ENCODE data around the gene LRIG1.

Gene LRIG1

DNA sequence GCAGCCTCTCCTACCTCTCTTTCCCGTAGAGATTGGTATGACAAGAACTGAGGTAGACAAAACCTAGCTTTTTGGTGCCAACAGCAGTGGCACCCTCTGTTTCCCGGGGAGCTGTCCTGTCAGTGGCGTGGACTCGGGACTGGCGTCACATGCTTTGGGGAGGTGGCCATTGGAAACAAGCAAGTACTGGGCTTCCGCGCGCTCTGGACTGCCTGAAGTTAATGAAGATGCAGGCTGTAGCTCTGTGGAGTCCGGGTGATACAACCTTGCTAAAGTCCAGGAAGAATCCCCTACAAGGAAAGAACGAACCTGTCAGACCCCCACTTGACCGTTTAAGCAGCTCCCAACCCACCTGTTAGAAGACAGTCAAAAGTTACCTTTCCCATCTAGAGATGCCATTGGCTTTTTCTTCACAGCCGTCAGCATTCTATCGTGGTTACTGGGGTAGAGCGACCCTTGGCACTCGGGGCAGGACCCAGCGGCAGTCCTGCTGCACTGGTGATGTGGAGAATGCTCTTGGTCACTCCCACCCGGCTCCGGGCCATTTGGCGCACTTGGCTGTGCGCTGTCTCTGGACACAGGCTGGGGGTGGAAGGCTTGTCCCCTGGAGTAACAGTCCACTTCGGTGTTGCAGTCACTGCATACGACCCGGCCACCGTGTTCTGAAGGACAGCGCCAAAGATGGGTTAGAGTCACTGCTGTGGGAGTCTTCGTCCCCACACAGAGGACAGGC lies 120.5 kb downstream of the LRIG1 start (continued):
- TF ChIP-seq ZNF658 (tag by site-specific recombination; IDR thresholded peaks at IDR 0.05) (no peak), ZNF132 (tag by site-specific recombination; IDR thresholded peaks at IDR 0.05; ENCODE audit: borderline replicate concordance) (no peak), SALL2 (tag by site-specific recombination; IDR thresholded peaks at IDR 0.05; ENCODE audit: borderline replicate concordance) (no peak), ZNF404 (tag by site-specific recombination; IDR thresholded peaks at IDR 0.05) (no peak), ZNF335 (tag by site-specific recombination; conservative IDR thresholded peaks at IDR 0.05) (no peak), KLF8 (tag by site-specific recombination; IDR thresholded peaks at IDR 0.05) (no peak)
- TF ChIP-seq, protein P1, sequence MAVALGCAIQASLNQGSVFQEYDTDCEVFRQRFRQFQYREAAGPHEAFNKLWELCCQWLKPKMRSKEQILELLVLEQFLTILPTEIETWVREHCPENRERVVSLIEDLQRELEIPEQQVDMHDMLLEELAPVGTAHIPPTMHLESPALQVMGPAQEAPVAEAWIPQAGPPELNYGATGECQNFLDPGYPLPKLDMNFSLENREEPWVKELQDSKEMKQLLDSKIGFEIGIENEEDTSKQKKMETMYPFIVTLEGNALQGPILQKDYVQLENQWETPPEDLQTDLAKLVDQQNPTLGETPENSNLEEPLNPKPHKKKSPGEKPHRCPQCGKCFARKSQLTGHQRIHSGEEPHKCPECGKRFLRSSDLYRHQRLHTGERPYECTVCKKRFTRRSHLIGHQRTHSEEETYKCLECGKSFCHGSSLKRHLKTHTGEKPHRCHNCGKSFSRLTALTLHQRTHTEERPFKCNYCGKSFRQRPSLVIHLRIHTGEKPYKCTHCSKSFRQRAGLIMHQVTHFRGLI (tag by site-specific recombination; IDR thresholded peaks at IDR 0.05) = no peak

DNA sequence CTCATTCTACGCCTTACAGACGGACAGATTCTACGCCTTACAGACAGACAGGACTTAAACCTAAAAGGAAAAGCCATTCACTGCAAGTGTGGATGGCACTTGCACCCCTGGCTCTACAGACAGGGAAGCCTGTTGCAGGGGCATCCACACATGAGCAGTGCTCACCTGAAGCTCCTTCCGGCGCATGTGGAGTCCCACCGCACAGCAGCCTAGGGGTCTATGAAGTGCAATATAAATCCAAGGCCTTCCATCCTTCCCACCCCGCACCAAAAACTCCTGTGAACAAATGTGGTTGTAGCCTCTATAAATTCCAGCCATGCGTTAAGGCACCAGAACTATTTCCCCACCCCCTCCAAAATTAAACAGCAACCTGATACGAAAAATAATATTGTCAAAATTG lies 121.3 kb downstream of the LRIG1 start:
- ChIA-PET POLR2A (no interaction called here), CTCF (interaction anchor here (1.5 to 1.9 kb wide), 2 partner anchors 17 to 108 kb away, joined by 3 to 10 read pairs; no protein-coding TSS in a partner anchor)
- no peaks in the 10 kb centered on the region for H3K9me3 ChIP-seq (ENCODE audit: control insufficient read depth, insufficient read depth, low read depth, low read length)
- TF ChIP-seq OSR2 (tag by site-specific recombination; IDR thresholded peaks at IDR 0.05) (no peak), ZNF416 (tag by site-specific recombination; IDR thresholded peaks at IDR 0.05) (no peak), ZNF324 (tag by site-specific recombination; IDR thresholded peaks at IDR 0.05) (no peak), TCF7L2 (IDR thresholded peaks at IDR 0.05; ENCODE audit: borderline replicate concordance, low read depth, low read length) (no peak), ZFP3 (tag by site-specific recombination; IDR thresholded peaks at IDR 0.05; ENCODE audit: low read depth) (no peak), ZNF571 (tag by site-specific recombination; IDR thresholded peaks at IDR 0.05) (no peak), ZNF473 (tag by site-specific recombination; IDR thresholded peaks at IDR 0.05) (no peak), ZSCAN30 (tag by site-specific recombination; IDR thresholded peaks at IDR 0.05) (no peak), ZNF830 (tag by site-specific recombination; IDR thresholded peaks at IDR 0.05; ENCODE audit: low read depth) (no peak), KLF16 (tag by site-specific recombination; IDR thresholded peaks at IDR 0.05) (no peak), ZNF366 (tag by site-specific recombination; conservative IDR thresholded peaks at IDR 0.05) (no peak), ZNF837 (tag by site-specific recombination; IDR thresholded peaks at IDR 0.05) (no peak), ZNF624 (tag by site-specific recombination; IDR thresholded peaks at IDR 0.05) (no peak), YY1 (tag by site-specific recombination; IDR thresholded peaks at IDR 0.05) (no peak), ZBTB1 (tag by site-specific recombination; IDR thresholded peaks at IDR 0.05) (no peak), ZNF311 (tag by site-specific recombination; IDR thresholded peaks at IDR 0.05; ENCODE audit: borderline replicate concordance) (no peak)
- TF ChIP-seq, protein P2, sequence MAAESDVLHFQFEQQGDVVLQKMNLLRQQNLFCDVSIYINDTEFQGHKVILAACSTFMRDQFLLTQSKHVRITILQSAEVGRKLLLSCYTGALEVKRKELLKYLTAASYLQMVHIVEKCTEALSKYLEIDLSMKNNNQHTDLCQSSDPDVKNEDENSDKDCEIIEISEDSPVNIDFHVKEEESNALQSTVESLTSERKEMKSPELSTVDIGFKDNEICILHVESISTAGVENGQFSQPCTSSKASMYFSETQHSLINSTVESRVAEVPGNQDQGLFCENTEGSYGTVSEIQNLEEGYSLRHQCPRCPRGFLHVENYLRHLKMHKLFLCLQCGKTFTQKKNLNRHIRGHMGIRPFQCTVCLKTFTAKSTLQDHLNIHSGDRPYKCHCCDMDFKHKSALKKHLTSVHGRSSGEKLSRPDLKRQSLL (tag by site-specific recombination; IDR thresholded peaks at IDR 0.05) = no peak
- TF ChIP-seq, protein P3, sequence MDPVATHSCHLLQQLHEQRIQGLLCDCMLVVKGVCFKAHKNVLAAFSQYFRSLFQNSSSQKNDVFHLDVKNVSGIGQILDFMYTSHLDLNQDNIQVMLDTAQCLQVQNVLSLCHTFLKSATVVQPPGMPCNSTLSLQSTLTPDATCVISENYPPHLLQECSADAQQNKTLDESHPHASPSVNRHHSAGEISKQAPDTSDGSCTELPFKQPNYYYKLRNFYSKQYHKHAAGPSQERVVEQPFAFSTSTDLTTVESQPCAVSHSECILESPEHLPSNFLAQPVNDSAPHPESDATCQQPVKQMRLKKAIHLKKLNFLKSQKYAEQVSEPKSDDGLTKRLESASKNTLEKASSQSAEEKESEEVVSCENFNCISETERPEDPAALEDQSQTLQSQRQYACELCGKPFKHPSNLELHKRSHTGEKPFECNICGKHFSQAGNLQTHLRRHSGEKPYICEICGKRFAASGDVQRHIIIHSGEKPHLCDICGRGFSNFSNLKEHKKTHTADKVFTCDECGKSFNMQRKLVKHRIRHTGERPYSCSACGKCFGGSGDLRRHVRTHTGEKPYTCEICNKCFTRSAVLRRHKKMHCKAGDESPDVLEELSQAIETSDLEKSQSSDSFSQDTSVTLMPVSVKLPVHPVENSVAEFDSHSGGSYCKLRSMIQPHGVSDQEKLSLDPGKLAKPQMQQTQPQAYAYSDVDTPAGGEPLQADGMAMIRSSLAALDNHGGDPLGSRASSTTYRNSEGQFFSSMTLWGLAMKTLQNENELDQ (tag by site-specific recombination; IDR thresholded peaks at IDR 0.05; ENCODE audit: low read depth) = no peak
- TF ChIP-seq, protein P4, sequence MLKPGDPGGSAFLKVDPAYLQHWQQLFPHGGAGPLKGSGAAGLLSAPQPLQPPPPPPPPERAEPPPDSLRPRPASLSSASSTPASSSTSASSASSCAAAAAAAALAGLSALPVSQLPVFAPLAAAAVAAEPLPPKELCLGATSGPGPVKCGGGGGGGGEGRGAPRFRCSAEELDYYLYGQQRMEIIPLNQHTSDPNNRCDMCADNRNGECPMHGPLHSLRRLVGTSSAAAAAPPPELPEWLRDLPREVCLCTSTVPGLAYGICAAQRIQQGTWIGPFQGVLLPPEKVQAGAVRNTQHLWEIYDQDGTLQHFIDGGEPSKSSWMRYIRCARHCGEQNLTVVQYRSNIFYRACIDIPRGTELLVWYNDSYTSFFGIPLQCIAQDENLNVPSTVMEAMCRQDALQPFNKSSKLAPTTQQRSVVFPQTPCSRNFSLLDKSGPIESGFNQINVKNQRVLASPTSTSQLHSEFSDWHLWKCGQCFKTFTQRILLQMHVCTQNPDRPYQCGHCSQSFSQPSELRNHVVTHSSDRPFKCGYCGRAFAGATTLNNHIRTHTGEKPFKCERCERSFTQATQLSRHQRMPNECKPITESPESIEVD (tag by site-specific recombination; IDR thresholded peaks at IDR 0.05) = no peak
- no peaks in the 10 kb centered on the region for H3K4me1 ChIP-seq (ENCODE audit: control insufficient read depth, insufficient read depth, low read length)
- no peak overlapping the region for H3K27ac ChIP-seq (ENCODE audit: extremely low read depth, low read depth, low read length)
- H3K36me3 ChIP-seq (ENCODE audit: control insufficient read depth in 2 of 2, insufficient read depth in 1 of 2, low read length in 2 of 2) = peaks cover 0 to 87% of the 10 kb centered on the region in 2 experiments; a peak in 1 of 3 replicates
- H3K4me3 ChIP-seq (ENCODE audit: low read depth, low read length) = no peak overlapping the region
